Neuronal stem cell (in vitro differentiated cells): ENCODE measurements around the gene SLIT3.

Source experiments
- DNase-seq: peaks from one replicate; pipeline ENCODE4 v3.0.0-alpha.2; 2013; ENCODE audit warnings: low spot score
- H2AFZ ChIP-seq: one replicate; pipeline ENCODE4 v1.6.1; 2013; ENCODE audit warnings: mild to moderate bottlenecking, low read length, inconsistent platforms
- H2AK5ac ChIP-seq: 2 replicates; pipeline ENCODE4 v1.6.1; 2013; ENCODE audit warnings: low read depth, mild to moderate bottlenecking, inconsistent platforms, low read length, moderate library complexity, mixed read lengths
- H2BK120ac ChIP-seq: 2 replicates; pipeline ENCODE4 v1.6.1; 2013; ENCODE audit warnings: low read depth, mild to moderate bottlenecking, inconsistent platforms, low read length, moderate library complexity, mixed read lengths
- H2BK12ac ChIP-seq: one replicate; pipeline ENCODE4 v1.6.1; 2013; ENCODE audit warnings: low read length, inconsistent platforms
- H2BK15ac ChIP-seq: 2 replicates; pipeline ENCODE4 v1.6.1; 2013; ENCODE audit warnings: mild to moderate bottlenecking, low read length, inconsistent platforms, mixed read lengths
- H2BK5ac ChIP-seq: one replicate; pipeline ENCODE4 v1.6.1; 2013; ENCODE audit warnings: inconsistent platforms, mild to moderate bottlenecking, low read length, moderate library complexity
- H3K14ac ChIP-seq: one replicate; pipeline ENCODE4 v1.6.1; 2013; ENCODE audit warnings: low read length, inconsistent platforms
- H3K18ac ChIP-seq: 2 replicates; pipeline ENCODE4 v1.6.1; 2013; ENCODE audit warnings: low read length, inconsistent platforms
- H3K23ac ChIP-seq: 2 replicates; pipeline ENCODE4 v1.6.1; 2013; ENCODE audit warnings: low read depth, mild to moderate bottlenecking, mixed read lengths, low read length, inconsistent platforms; ENCODE audit not compliant: poor library complexity
- H3K27ac ChIP-seq: replicated peaks from 3 replicates; pipeline ENCODE4 v1.5.1; 2013; ENCODE audit warnings: low read length, inconsistent platforms
- H3K27me3 ChIP-seq, 3 experiments: 2 replicates each; pipeline ENCODE4 v1.6.1; 2013; ENCODE audit warnings: low read length in 3 of 3, mild to moderate bottlenecking in 2 of 3, inconsistent platforms in 1 of 3, low read depth in 1 of 3, mixed read lengths in 1 of 3, moderate library complexity in 1 of 3; ENCODE audit not compliant: control insufficient read depth in 3 of 3, insufficient read depth in 3 of 3
- H3K36me3 ChIP-seq, 2 donors: replicated peaks in 1 of 2; 2 replicates each; pipeline ENCODE4 v1.6.1; 2013; ENCODE audit warnings: low read length in 2 of 2; ENCODE audit not compliant: control insufficient read depth in 2 of 2, insufficient read depth in 2 of 2
- H3K4ac ChIP-seq: 2 replicates; pipeline ENCODE4 v1.6.1; 2013; ENCODE audit warnings: inconsistent platforms, mild to moderate bottlenecking, low read length, moderate library complexity
- H3K4me1 ChIP-seq, 2 donors: 1 replicate in 1 of 2; 2 replicates in 1 of 2; pipeline ENCODE4 v1.6.1; 2013; ENCODE audit warnings: low read length in 2 of 2, low read depth in 1 of 2; ENCODE audit not compliant: control insufficient read depth in 2 of 2, insufficient read depth in 1 of 2
- H3K4me2 ChIP-seq: one replicate; pipeline ENCODE4 v1.6.1; 2013; ENCODE audit warnings: mild to moderate bottlenecking, low read length, inconsistent platforms; ENCODE audit not compliant: insufficient read depth, poor library complexity, severe bottlenecking
- H3K4me3 ChIP-seq, 2 donors: 2 replicates each; pipeline ENCODE4 v1.5.1; 2013; ENCODE audit warnings: low read length in 2 of 2, mild to moderate bottlenecking in 2 of 2, inconsistent platforms in 1 of 2, moderate library complexity in 1 of 2
- H3K79me1 ChIP-seq: one replicate; pipeline ENCODE4 v1.6.1; 2013; ENCODE audit warnings: low read depth, mild to moderate bottlenecking, inconsistent platforms, low read length, moderate library complexity
- H3K9ac ChIP-seq: one replicate; pipeline ENCODE4 v1.6.1; 2013; ENCODE audit warnings: mild to moderate bottlenecking, low read depth, low read length, inconsistent platforms; ENCODE audit not compliant: poor library complexity
- H3K9me3 ChIP-seq, 2 donors: replicated peaks in 1 of 2; 2 replicates each; pipeline versions ENCODE3 to v1.6.1; 2013; ENCODE audit warnings: low read length in 2 of 2, mild to moderate bottlenecking in 2 of 2, inconsistent platforms in 1 of 2, low read depth in 1 of 2, mixed read lengths in 1 of 2, moderate library complexity in 1 of 2; ENCODE audit not compliant: control insufficient read depth in 2 of 2, insufficient read depth in 1 of 2
- H4K8ac ChIP-seq: one replicate; pipeline ENCODE4 v1.6.1; 2013; ENCODE audit warnings: low read depth, mild to moderate bottlenecking, inconsistent platforms, low read length, moderate library complexity
- H4K91ac ChIP-seq: one replicate; pipeline ENCODE4 v1.6.1; 2013; ENCODE audit warnings: low read length, low read depth, mild to moderate bottlenecking, inconsistent platforms; ENCODE audit not compliant: poor library complexity
- WGBS, 2 donors: extraction: QIAGEN DNeasy Blood & Tissue Kit; methylation state at CpG; one replicate each; pipeline ENCODE4 v1.1.7; 2013; ENCODE audit warnings: missing lambda C conversion rate in 2 of 2, mixed read lengths in 1 of 2; ENCODE audit not compliant: insufficient read length in 2 of 2, insufficient replicate concordance in 1 of 2; ENCODE audit errors: extremely low coverage in 2 of 2; 5-methylcytosine and 5-hydroxymethylcytosine counted together

Gene SLIT3

GRCh38 chr5:168989731-168990505, 311.0 kb downstream of the SLIT3 start:
- Histone ChIP-seq H3K4me2 (no peak overlapping the region), H2AK5ac (no peak overlapping the region), H3K9me3 (no peaks in the 10 kb centered on the region), H3K23ac (no peak overlapping the region), H3K27ac (no peak overlapping the region), H3K18ac (no peak overlapping the region), H2BK120ac (no peak overlapping the region), H4K8ac (no peak overlapping the region), H3K4ac (no peak overlapping the region), H2BK12ac (no peak overlapping the region), H3K9ac (no peak overlapping the region), H3K14ac (no peak overlapping the region), H2BK15ac (no peak overlapping the region), H3K36me3 (no peaks in the 10 kb centered on the region), H4K91ac (no peak overlapping the region), H3K79me1 (no peaks in the 10 kb centered on the region), H2BK5ac (no peak overlapping the region), H3K4me1 (peaks cover 0 to 4% of the 10 kb centered on the region in 2 donors), H2AFZ (no peak overlapping the region), H3K4me3 (no peak overlapping the region), H3K27me3 (peaks cover 0 to 39% (median 0%) of the 10 kb centered on the region in 3 experiments)
- DNase-seq: no peak
- no CpG with 5 or more reads among the region's 8 CpGs for WGBS, 2 donors

- Histone ChIP-seq H2BK120ac (no peak overlapping the region), H3K18ac (no peak overlapping the region), H3K27me3 (peaks cover 0 to 47% (median 0%) of the 10 kb centered on the region in 3 experiments), H3K9me3 (no peaks in the 10 kb centered on the region), H3K23ac (no peak overlapping the region), H3K27ac (no peak overlapping the region), H2BK5ac (no peak overlapping the region), H4K91ac (no peak overlapping the region), H2AFZ (no peak overlapping the region), H3K4me3 (no peak overlapping the region), H3K36me3 (no peaks in the 10 kb centered on the region), H2AK5ac (no peak overlapping the region), H3K4me1 (peaks cover 0 to 6% of the 10 kb centered on the region in 2 donors), H3K14ac (no peak overlapping the region), H3K79me1 (no peaks in the 10 kb centered on the region), H2BK15ac (no peak overlapping the region), H3K4ac (no peak overlapping the region), H2BK12ac (no peak overlapping the region), H3K9ac (no peak overlapping the region), H3K4me2 (no peak overlapping the region), H4K8ac (no peak overlapping the region)
- no peak for DNase-seq
- WGBS, 2 donors: no CpG with 5 or more reads among the region's 2 CpGs
Measured at GRCh38 chr5:168988699-168989098, 312.2 kb downstream of the SLIT3 start.

GRCh38 chr5:168987543-168988300, 313.2 kb downstream of the SLIT3 start:
- peaks cover 0 to 4% of the 10 kb centered on the region in 2 donors for H3K4me1 ChIP-seq
- no peak overlapping the region for H3K4me3 ChIP-seq
- H3K27ac ChIP-seq: no peak overlapping the region
- no peak overlapping the region for H2BK15ac ChIP-seq
- WGBS, 2 donors: no CpG with 5 or more reads among the region's 11 CpGs
- H3K9me3 ChIP-seq: no peaks in the 10 kb centered on the region
- H3K23ac ChIP-seq: no peak overlapping the region
- no peak overlapping the region for H2BK120ac ChIP-seq
- H3K79me1 ChIP-seq: no peaks in the 10 kb centered on the region
- H2AK5ac ChIP-seq: no peak overlapping the region
- H2AFZ ChIP-seq: no peak overlapping the region
- H3K14ac ChIP-seq: no peak overlapping the region
- no peak overlapping the region for H3K4ac ChIP-seq
- peak; percentile 60 for DNase-seq
- H3K36me3 ChIP-seq: no peaks in the 10 kb centered on the region
- H4K8ac ChIP-seq: no peak overlapping the region
- no peak overlapping the region for H3K9ac ChIP-seq
- H2BK5ac ChIP-seq: no peak overlapping the region
- H3K27me3 ChIP-seq: peaks cover 0 to 47% (median 0%) of the 10 kb centered on the region in 3 experiments
- no peak overlapping the region for H3K18ac ChIP-seq
- H2BK12ac ChIP-seq: no peak overlapping the region
- no peak overlapping the region for H3K4me2 ChIP-seq
- no peak overlapping the region for H4K91ac ChIP-seq

- no peaks in the 10 kb centered on the region for H3K36me3 ChIP-seq
Measured at GRCh38 chr5:168985454-168985853, 315.5 kb downstream of the SLIT3 start.

More at GRCh38 chr5:168985454-168985853, 315.5 kb downstream of the SLIT3 start:
- no peak overlapping the region for H2BK5ac ChIP-seq
- H2BK120ac ChIP-seq: no peak overlapping the region
- H3K9me3 ChIP-seq: no peaks in the 10 kb centered on the region
- no peak overlapping the region for H2AK5ac ChIP-seq
- H3K79me1 ChIP-seq: no peaks in the 10 kb centered on the region
- peaks cover 0 to 38% (median 0%) of the 10 kb centered on the region in 3 experiments for H3K27me3 ChIP-seq
- no peak overlapping the region for H3K4me3 ChIP-seq
- H2BK12ac ChIP-seq: no peak overlapping the region
- no peak overlapping the region for H3K4me2 ChIP-seq
- WGBS, 2 donors: no CpG with 5 or more reads among the region's 5 CpGs
- no peak overlapping the region for H3K14ac ChIP-seq
- no peak overlapping the region for H3K27ac ChIP-seq
- H2AFZ ChIP-seq: no peak overlapping the region
- no peak overlapping the region for H4K8ac ChIP-seq
- no peak overlapping the region for H3K23ac ChIP-seq
- no peak overlapping the region for H4K91ac ChIP-seq
- no peak overlapping the region for H3K18ac ChIP-seq
- no peak overlapping the region for H3K9ac ChIP-seq
- H3K4ac ChIP-seq: no peak overlapping the region
- no peak overlapping the region for H2BK15ac ChIP-seq
- no peak for DNase-seq
- H3K4me1 ChIP-seq: peaks cover 0 to 3% of the 10 kb centered on the region in 2 donors
